GM13977 (cell line): ENCODE results near the gene MAML3.

Experiments used
- DNase-seq: peaks from one replicate; pipeline ENCODE4 v3.0.0; 2012; ENCODE audit warnings: low spot score
- in situ Hi-C: fragments of 300-500 bp; cut with MboI; formaldehyde crosslinking; loops from one replicate; pipeline ENCODE4 v1.12.0; 2022; ENCODE audit warnings: low sequenced_read_pairs, low pct_unique_long_range_greater_than_20kb, mixed read lengths, inconsistent platforms; ENCODE audit not compliant: unreplicated experiment
- TF ChIP-seq, protein P1 (sequence below): IDR thresholded peaks from 2 replicates; pipeline ENCODE4 v1.5.1; 2012; ENCODE audit warnings: mild to moderate bottlenecking, control low read depth; ENCODE audit not compliant: insufficient read depth; ENCODE audit errors: extremely low read depth, missing control alignments

MAML3 gene

GRCh38 chr4:139753686-139754085 lies 400.3 kb downstream of the MAML3 start:
- in situ Hi-C loops, result no loop called here
- no peak for DNase-seq
- TF ChIP-seq, protein P1, sequence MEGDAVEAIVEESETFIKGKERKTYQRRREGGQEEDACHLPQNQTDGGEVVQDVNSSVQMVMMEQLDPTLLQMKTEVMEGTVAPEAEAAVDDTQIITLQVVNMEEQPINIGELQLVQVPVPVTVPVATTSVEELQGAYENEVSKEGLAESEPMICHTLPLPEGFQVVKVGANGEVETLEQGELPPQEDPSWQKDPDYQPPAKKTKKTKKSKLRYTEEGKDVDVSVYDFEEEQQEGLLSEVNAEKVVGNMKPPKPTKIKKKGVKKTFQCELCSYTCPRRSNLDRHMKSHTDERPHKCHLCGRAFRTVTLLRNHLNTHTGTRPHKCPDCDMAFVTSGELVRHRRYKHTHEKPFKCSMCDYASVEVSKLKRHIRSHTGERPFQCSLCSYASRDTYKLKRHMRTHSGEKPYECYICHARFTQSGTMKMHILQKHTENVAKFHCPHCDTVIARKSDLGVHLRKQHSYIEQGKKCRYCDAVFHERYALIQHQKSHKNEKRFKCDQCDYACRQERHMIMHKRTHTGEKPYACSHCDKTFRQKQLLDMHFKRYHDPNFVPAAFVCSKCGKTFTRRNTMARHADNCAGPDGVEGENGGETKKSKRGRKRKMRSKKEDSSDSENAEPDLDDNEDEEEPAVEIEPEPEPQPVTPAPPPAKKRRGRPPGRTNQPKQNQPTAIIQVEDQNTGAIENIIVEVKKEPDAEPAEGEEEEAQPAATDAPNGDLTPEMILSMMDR, result no peak

- in situ Hi-C loops, result no loop called here
- TF ChIP-seq, protein P1, result no peak
Measured at GRCh38 chr4:139749835-139750498, 404.0 kb downstream of the MAML3 start.

DNA sequence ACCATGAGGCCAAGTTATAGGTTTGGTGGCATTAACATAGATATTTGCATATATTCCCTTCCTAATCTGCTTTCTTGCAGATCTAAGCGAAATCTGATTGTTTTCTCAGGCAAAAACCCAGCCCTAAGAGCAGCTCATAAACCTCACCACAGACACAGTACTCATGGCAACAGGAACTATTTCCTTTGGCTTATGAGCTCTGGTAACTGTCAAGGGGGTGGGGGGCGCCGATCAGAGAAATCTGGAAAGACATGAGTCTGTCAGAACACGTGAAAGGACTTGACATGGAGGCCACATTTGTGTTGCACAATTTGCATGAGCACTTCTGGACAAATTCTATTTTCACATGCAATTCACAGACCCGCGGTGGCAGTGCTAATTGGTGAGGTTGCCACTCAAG lies 404.6 kb downstream of the MAML3 start:
- TF ChIP-seq, protein P1, result no peak
- in situ Hi-C loops, result no loop called here
- no peak for DNase-seq

More at GRCh38 chr4:139749835-139750498, 404.0 kb downstream of the MAML3 start:
- DNase-seq, result no peak

GRCh38 chr4:139746431-139747171 lies 407.4 kb downstream of the MAML3 start:
- in situ Hi-C loops, result no loop called here
- no peak for DNase-seq
- TF ChIP-seq, protein P1, result no peak

- TF ChIP-seq, protein P1, result no peak
- in situ Hi-C loops, result no loop called here
- no peak for DNase-seq
Measured at GRCh38 chr4:139745111-139745639, 408.8 kb downstream of the MAML3 start.

- TF ChIP-seq, protein P1, result no peak
- no peak for DNase-seq
- in situ Hi-C loops, result no loop called here
Measured at GRCh38 chr4:139744232-139744631, 409.8 kb downstream of the MAML3 start.
